ENCODE data around the gene PTPN22. TPM values are rescaled to one million over a fixed set of nuclear protein-coding genes. Genes with fewer than 3 reads are reported as not detected.

The PTPN22 gene
- total and polyA plus RNA-seq, 9 of the 15 experiments (the other 6 are each of a cell fraction or from before 2014, with no cell fraction given), result 0.45 to 4.6 (median 1.1) TPM

DNA sequence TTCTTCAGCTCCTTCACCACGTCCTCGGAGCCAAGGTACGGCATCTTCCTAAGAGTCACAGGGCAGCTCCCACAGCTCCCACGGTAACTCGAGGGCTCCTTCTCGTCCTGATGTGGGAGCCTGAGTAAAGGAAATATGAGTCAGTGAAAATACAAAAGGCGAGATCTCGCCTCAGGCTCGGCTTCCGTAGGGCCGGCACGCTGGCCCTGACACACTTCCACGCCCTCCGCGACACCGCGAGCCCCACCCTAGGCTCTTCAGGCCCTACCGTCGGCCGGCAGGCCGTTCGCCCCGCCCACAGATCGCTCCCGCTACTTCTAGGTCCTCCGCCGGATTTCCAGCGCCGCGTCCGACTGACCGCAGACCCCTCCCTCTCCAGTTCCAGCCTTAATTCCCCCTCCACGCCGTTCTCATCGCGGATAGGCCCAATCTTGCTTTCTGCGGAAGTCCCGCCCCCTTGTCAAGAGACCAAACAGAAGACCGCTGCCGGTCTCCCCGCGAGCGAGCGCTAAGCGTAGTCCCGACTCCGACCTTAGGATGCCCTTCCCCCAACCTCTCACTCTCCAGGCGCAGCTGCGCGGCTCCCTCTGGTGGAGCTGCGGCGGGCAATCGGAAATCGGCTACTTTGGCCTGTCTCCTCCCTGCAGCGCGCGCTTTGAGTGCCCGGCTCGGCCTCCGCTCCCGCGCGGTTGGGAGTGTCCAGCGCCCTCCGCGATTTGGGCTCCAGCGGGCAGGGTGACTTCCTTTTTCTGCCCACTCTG lies 33.3 kb upstream of the PTPN22 start, which contains the start of the genes AP4B1 and DCLRE1B (continued):
- no peak for TF ChIP-seq RREB1 (CRISPR knock-in tag; IDR thresholded peaks at IDR 0.05)
- TF ChIP-seq, protein P1, sequence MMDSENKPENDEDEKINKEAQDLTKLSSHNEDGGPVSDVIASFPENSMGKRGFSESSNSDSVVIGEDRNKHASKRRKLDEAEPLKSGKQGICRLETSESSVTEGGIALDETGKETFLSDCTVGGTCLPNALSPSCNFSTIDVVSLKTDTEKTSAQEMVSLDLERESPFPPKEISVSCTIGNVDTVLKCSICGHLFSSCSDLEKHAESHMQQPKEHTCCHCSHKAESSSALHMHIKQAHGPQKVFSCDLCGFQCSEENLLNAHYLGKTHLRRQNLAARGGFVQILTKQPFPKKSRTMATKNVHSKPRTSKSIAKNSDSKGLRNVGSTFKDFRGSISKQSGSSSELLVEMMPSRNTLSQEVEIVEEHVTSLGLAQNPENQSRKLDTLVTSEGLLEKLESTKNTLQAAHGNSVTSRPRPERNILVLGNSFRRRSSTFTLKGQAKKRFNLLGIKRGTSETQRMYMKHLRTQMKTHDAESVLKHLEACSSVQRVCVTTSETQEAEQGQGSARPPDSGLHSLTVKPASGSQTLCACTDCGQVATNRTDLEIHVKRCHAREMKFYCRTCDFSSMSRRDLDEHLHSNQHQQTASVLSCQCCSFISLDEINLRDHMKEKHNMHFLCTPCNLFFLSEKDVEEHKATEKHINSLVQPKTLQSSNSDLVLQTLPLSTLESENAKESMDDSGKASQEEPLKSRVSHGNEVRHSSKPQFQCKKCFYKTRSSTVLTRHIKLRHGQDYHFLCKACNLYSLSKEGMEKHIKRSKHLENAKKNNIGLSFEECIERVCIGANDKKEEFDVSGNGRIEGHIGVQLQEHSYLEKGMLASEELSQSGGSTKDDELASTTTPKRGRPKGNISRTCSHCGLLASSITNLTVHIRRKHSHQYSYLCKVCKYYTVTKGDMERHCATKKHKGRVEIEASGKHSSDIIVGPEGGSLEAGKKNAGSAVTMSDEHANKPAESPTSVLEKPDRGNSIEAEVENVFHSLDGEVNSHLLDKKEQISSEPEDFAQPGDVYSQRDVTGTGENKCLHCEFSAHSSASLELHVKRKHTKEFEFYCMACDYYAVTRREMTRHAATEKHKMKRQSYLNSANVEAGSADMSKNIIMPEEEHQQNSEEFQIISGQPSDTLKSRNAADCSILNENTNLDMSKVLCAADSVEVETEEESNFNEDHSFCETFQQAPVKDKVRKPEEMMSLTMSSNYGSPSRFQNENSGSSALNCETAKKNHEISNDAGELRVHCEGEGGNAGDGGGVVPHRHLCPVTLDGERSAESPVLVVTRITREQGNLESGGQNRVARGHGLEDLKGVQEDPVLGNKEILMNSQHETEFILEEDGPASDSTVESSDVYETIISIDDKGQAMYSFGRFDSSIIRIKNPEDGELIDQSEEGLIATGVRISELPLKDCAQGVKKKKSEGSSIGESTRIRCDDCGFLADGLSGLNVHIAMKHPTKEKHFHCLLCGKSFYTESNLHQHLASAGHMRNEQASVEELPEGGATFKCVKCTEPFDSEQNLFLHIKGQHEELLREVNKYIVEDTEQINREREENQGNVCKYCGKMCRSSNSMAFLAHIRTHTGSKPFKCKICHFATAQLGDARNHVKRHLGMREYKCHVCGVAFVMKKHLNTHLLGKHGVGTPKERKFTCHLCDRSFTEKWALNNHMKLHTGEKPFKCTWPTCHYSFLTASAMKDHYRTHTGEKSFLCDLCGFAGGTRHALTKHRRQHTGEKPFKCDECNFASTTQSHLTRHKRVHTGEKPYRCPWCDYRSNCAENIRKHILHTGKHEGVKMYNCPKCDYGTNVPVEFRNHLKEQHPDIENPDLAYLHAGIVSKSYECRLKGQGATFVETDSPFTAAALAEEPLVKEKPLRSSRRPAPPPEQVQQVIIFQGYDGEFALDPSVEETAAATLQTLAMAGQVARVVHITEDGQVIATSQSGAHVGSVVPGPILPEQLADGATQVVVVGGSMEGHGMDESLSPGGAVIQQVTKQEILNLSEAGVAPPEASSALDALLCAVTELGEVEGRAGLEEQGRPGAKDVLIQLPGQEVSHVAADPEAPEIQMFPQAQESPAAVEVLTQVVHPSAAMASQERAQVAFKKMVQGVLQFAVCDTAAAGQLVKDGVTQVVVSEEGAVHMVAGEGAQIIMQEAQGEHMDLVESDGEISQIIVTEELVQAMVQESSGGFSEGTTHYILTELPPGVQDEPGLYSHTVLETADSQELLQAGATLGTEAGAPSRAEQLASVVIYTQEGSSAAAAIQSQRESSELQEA (IDR thresholded peaks at IDR 0.05; ENCODE audit: low read depth), result peak; percentile 94
- no peak for TF ChIP-seq JUNB (CRISPR knock-in tag; conservative IDR thresholded peaks at IDR 0.05)

All from K562 (cell line).